ENCODE results near the gene PCBP3. TPM values are rescaled to one million over a fixed set of nuclear protein-coding genes. Genes with fewer than 3 reads are reported as not detected.

PCBP3 gene
- total RNA-seq, 2 experiments from 2014 or later, result 4.8 to 5.8 TPM

GRCh38 chr21:45737485-45738166, 94.1 kb downstream of the PCBP3 start:
- no peaks in the 10 kb centered on the region for H3K36me3 Mint-ChIP-seq (ENCODE audit: low read depth)
- ChIA-PET POLR2A (no interaction called here), CTCF (no interaction called here)
- H3K9me3 Mint-ChIP-seq, result no peaks in the 10 kb centered on the region
- DNase-seq, result no peak
- H3K4me1 Mint-ChIP-seq, result peaks cover 2% of the 10 kb centered on the region
- H3K27me3 Mint-ChIP-seq, result no peaks in the 10 kb centered on the region
- no peak overlapping the region for H3K4me3 Mint-ChIP-seq
- H3K27ac Mint-ChIP-seq, result no peak overlapping the region

GRCh38 chr21:45739218-45740087, 95.9 kb downstream of the PCBP3 start:
- H3K4me1 Mint-ChIP-seq, result peaks cover 2% of the 10 kb centered on the region
- no peak overlapping the region for H3K27ac Mint-ChIP-seq
- DNase-seq, result no peak
- ChIA-PET CTCF (no interaction called here), POLR2A (no interaction called here)
- no peaks in the 10 kb centered on the region for H3K27me3 Mint-ChIP-seq
- H3K9me3 Mint-ChIP-seq, result no peaks in the 10 kb centered on the region
- no peak overlapping the region for H3K4me3 Mint-ChIP-seq
- H3K36me3 Mint-ChIP-seq (ENCODE audit: low read depth), result no peaks in the 10 kb centered on the region

- Mint-ChIP-seq H3K9me3 (no peaks in the 10 kb centered on the region), H3K4me3 (no peak overlapping the region), H3K27me3 (no peaks in the 10 kb centered on the region), H3K27ac (no peak overlapping the region), H3K4me1 (peaks cover 2% of the 10 kb centered on the region), H3K36me3 (ENCODE audit: low read depth) (peaks cover 4% of the 10 kb centered on the region)
- ChIA-PET POLR2A (no interaction called here), CTCF (interaction anchor here (1.4 kb wide), 1 partner anchor 11 kb away, joined by 3 read pairs; no protein-coding TSS in a partner anchor)
- DNase-seq, result no peak
Measured at GRCh38 chr21:45740088-45740440, 96.5 kb downstream of the PCBP3 start.

- no peak overlapping the region for H3K4me3 Mint-ChIP-seq
- no peak for DNase-seq
- H3K27ac Mint-ChIP-seq, result no peak overlapping the region
- H3K4me1 Mint-ChIP-seq, result peaks cover 2% of the 10 kb centered on the region
- peaks cover 9% of the 10 kb centered on the region for H3K36me3 Mint-ChIP-seq (ENCODE audit: low read depth)
- peaks cover 4% of the 10 kb centered on the region for H3K9me3 Mint-ChIP-seq
- POLR2A ChIA-PET, result no interaction called here
- CTCF ChIA-PET, result interaction anchor here (1.4 kb wide), 1 partner anchor 10 kb away, joined by 3 read pairs; no protein-coding TSS in a partner anchor
- H3K27me3 Mint-ChIP-seq, result no peaks in the 10 kb centered on the region
Measured at GRCh38 chr21:45740491-45741357, 97.2 kb downstream of the PCBP3 start.

- Mint-ChIP-seq H3K4me3 (no peak overlapping the region), H3K27me3 (no peaks in the 10 kb centered on the region), H3K9me3 (peaks cover 4% of the 10 kb centered on the region), H3K27ac (no peak overlapping the region), H3K4me1 (peaks cover 2% of the 10 kb centered on the region), H3K36me3 (ENCODE audit: low read depth) (peaks cover 9% of the 10 kb centered on the region)
- ChIA-PET CTCF (interaction anchor here (0.6 to 1.4 kb wide), 2 partner anchors 9 to 100 kb away, joined by 3 read pairs; no protein-coding TSS in a partner anchor), POLR2A (interaction anchor here (0.6 kb wide), 1 partner anchor 152 kb away, joined by 3 read pairs; no protein-coding TSS in a partner anchor)
- no peak for DNase-seq
Measured at GRCh38 chr21:45741691-45742090, 98.2 kb downstream of the PCBP3 start.

GRCh38 chr21:45742247-45742646, 98.7 kb downstream of the PCBP3 start:
- Mint-ChIP-seq H3K9me3 (peaks cover 6% of the 10 kb centered on the region), H3K4me3 (no peak overlapping the region), H3K27ac (no peak overlapping the region), H3K36me3 (ENCODE audit: low read depth) (peaks cover 9% of the 10 kb centered on the region), H3K4me1 (peaks cover 2% of the 10 kb centered on the region), H3K27me3 (no peaks in the 10 kb centered on the region)
- ChIA-PET POLR2A (interaction anchor here (0.6 kb wide), 1 partner anchor 152 kb away, joined by 3 read pairs; no protein-coding TSS in a partner anchor), CTCF (no interaction called here)
- DNase-seq, result no peak

- ChIA-PET CTCF (no interaction called here), POLR2A (no interaction called here)
- Mint-ChIP-seq H3K27me3 (no peaks in the 10 kb centered on the region), H3K9me3 (peaks cover 6% of the 10 kb centered on the region), H3K4me3 (no peak overlapping the region), H3K27ac (no peak overlapping the region), H3K4me1 (peaks cover 11% of the 10 kb centered on the region), H3K36me3 (ENCODE audit: low read depth) (peaks cover 12% of the 10 kb centered on the region)
- DNase-seq, result no peak
Measured at GRCh38 chr21:45745256-45745655, 101.7 kb downstream of the PCBP3 start.

GRCh38 chr21:45747233-45747766, 103.8 kb downstream of the PCBP3 start:
- H3K27ac Mint-ChIP-seq, result no peak overlapping the region
- peaks cover 12% of the 10 kb centered on the region for H3K36me3 Mint-ChIP-seq (ENCODE audit: low read depth)
- H3K9me3 Mint-ChIP-seq, result peaks cover 6% of the 10 kb centered on the region
- ChIA-PET CTCF (no interaction called here), POLR2A (no interaction called here)
- H3K4me3 Mint-ChIP-seq, result no peak overlapping the region
- DNase-seq, result no peak
- H3K27me3 Mint-ChIP-seq, result no peaks in the 10 kb centered on the region
- peaks cover 15% of the 10 kb centered on the region for H3K4me1 Mint-ChIP-seq

GRCh38 chr21:45747802-45748445, 104.4 kb downstream of the PCBP3 start:
- Mint-ChIP-seq H3K9me3 (peaks cover 6% of the 10 kb centered on the region), H3K4me1 (peaks cover 14% of the 10 kb centered on the region), H3K27ac (no peak overlapping the region), H3K27me3 (no peaks in the 10 kb centered on the region), H3K4me3 (no peak overlapping the region), H3K36me3 (ENCODE audit: low read depth) (peaks cover 12% of the 10 kb centered on the region)
- CTCF ChIA-PET, result interaction anchor here (1.5 kb wide), 1 partner anchor 16 kb away, joined by 3 read pairs; no protein-coding TSS in a partner anchor
- POLR2A ChIA-PET, result no interaction called here
- DNase-seq, result no peak

GRCh38 chr21:45748593-45748992, 105.1 kb downstream of the PCBP3 start:
- ChIA-PET POLR2A (no interaction called here), CTCF (interaction anchor here (1.5 kb wide), 1 partner anchor 17 kb away, joined by 3 read pairs; no protein-coding TSS in a partner anchor)
- H3K36me3 Mint-ChIP-seq (ENCODE audit: low read depth), result peaks cover 14% of the 10 kb centered on the region
- no peaks in the 10 kb centered on the region for H3K27me3 Mint-ChIP-seq
- H3K27ac Mint-ChIP-seq, result no peak overlapping the region
- DNase-seq, result no peak
- H3K9me3 Mint-ChIP-seq, result peaks cover 6% of the 10 kb centered on the region
- H3K4me3 Mint-ChIP-seq, result no peak overlapping the region
- H3K4me1 Mint-ChIP-seq, result peaks cover 15% of the 10 kb centered on the region

GRCh38 chr21:45749974-45750373, 106.4 kb downstream of the PCBP3 start:
- Mint-ChIP-seq H3K4me1 (peaks cover 15% of the 10 kb centered on the region), H3K27ac (no peak overlapping the region), H3K4me3 (no peak overlapping the region), H3K27me3 (no peaks in the 10 kb centered on the region), H3K36me3 (ENCODE audit: low read depth) (peaks cover 12% of the 10 kb centered on the region), H3K9me3 (peaks cover 6% of the 10 kb centered on the region)
- ChIA-PET CTCF (interaction anchor here (1.5 kb wide), 1 partner anchor 130 kb away, joined by 3 read pairs; no protein-coding TSS in a partner anchor), POLR2A (no interaction called here)
- no peak for DNase-seq

GRCh38 chr21:45750936-45751335, 107.4 kb downstream of the PCBP3 start:
- Mint-ChIP-seq H3K4me3 (no peak overlapping the region), H3K9me3 (peaks cover 9% of the 10 kb centered on the region), H3K4me1 (peaks cover 15% of the 10 kb centered on the region), H3K27ac (no peak overlapping the region), H3K27me3 (no peaks in the 10 kb centered on the region), H3K36me3 (ENCODE audit: low read depth) (peaks cover 11% of the 10 kb centered on the region)
- CTCF ChIA-PET, result interaction anchor here (0.7 to 1.5 kb wide), 4 partner anchors 10 to 1257 kb away, joined by 3 to 6 read pairs (median 3); no protein-coding TSS in a partner anchor
- POLR2A ChIA-PET, result no interaction called here
- no peak for DNase-seq
